Type B pancreatic cell (in vitro differentiated cells): ENCODE data around the gene COPG2. TPM values are rescaled to one million over a fixed set of nuclear protein-coding genes. Genes with fewer than 3 reads are reported as not detected.

Experiments used
- DNase-seq: peaks from one replicate; pipeline ENCODE4 v3.0.0; 2021; ENCODE audit warnings: mixed read lengths; ENCODE audit not compliant: unreplicated experiment; ENCODE audit errors: extremely low spot score
- H3K27ac Mint-ChIP-seq: 2 replicates; pipeline ENCODE4 v1.8.0; 2021; ENCODE audit warnings: mild to moderate bottlenecking, mixed read lengths
- H3K27me3 Mint-ChIP-seq: 2 replicates; pipeline ENCODE4 v1.8.0; 2021; ENCODE audit warnings: mixed read lengths
- H3K36me3 Mint-ChIP-seq: 2 replicates; pipeline ENCODE4 v1.8.0; 2021; ENCODE audit warnings: mixed read lengths
- H3K4me1 Mint-ChIP-seq: one replicate; pipeline ENCODE4 v1.8.0; 2021; ENCODE audit warnings: mixed read lengths; ENCODE audit not compliant: unreplicated experiment
- H3K4me3 Mint-ChIP-seq: 2 replicates; pipeline ENCODE4 v1.8.0; 2021; ENCODE audit warnings: mild to moderate bottlenecking, mixed read lengths
- H3K9me3 Mint-ChIP-seq: 2 replicates; pipeline ENCODE4 v1.8.0; 2021; ENCODE audit warnings: mixed read lengths
- total RNA-seq: library from RNA; stranded (reverse); gene quantifications from 2 replicates; pipeline ENCODE4 v1.2.1, GENCODE V29; 2021; ENCODE audit warnings: low replicate concordance
- TF ChIP-seq, protein P1 (sequence below): fragments of 200-600 bp; sonication (generic); conservative IDR thresholded peaks from 2 replicates; pipeline ENCODE4 v1.5.0; 2021; ENCODE audit warnings: antibody characterized with exemption, mild to moderate bottlenecking

Gene COPG2
- total RNA-seq, 1 donor from 2014 or later = 51.6 TPM

DNA sequence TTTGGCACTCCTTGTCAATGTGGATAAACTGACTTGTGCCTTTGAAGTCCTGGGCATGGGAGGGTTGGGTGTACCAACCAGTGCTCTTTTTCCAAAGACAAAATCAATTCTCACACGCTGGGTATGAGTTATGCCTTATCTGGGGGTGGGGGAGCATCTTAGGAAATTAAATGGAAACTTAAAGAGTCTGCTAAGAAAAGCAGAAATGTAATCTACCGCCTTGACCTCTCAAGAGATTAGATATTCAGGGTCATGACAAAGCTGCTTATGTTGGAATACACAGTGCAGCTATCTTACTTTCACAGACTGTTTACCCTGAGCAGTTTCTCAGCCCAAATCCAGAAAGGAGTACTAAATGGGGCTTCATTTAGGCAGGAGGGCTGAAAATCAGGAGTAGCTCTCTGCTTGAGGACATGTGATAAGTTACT, 174.1 kb downstream of the COPG2 start:
- no peak for DNase-seq
- Mint-ChIP-seq H3K4me1 (peaks cover 21% of the 10 kb centered on the region), H3K9me3 (no peaks in the 10 kb centered on the region), H3K27me3 (no peaks in the 10 kb centered on the region), H3K4me3 (peak overlapping the region; percentile 95), H3K27ac (peak overlapping the region; percentile 62), H3K36me3 (peaks cover 51% of the 10 kb centered on the region)
- TF ChIP-seq, protein P1, sequence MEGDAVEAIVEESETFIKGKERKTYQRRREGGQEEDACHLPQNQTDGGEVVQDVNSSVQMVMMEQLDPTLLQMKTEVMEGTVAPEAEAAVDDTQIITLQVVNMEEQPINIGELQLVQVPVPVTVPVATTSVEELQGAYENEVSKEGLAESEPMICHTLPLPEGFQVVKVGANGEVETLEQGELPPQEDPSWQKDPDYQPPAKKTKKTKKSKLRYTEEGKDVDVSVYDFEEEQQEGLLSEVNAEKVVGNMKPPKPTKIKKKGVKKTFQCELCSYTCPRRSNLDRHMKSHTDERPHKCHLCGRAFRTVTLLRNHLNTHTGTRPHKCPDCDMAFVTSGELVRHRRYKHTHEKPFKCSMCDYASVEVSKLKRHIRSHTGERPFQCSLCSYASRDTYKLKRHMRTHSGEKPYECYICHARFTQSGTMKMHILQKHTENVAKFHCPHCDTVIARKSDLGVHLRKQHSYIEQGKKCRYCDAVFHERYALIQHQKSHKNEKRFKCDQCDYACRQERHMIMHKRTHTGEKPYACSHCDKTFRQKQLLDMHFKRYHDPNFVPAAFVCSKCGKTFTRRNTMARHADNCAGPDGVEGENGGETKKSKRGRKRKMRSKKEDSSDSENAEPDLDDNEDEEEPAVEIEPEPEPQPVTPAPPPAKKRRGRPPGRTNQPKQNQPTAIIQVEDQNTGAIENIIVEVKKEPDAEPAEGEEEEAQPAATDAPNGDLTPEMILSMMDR = no peak

DNA sequence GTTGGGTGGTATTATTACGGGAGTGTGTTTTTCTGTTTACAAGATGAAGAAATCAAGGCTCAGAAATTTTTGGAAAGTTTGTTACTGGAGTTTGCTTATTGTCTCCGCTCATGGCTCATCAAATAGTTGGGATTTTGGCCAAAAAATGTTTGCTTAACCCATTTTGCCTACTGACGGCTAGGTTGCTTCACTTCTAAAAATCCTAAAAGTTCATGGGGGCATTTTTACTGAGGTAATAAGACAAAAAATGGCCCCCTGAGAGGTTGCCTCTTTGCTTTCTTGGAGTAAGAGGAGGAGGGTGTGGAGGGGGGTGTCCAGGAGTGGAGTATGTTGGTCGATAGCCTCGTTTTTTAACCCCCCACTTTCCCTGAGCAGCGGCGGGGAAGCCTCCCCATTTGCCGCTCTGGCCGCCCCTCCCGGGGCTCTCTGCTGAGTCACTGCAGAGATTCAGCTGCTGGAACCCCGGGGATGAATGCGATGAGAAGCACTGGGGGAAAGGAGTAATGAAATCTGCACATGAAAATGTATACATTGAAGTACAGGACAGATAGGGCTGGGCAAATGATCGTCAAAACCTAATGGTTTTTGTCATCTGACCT, 175.2 kb downstream of the COPG2 start:
- TF ChIP-seq, protein P1 = no peak
- Mint-ChIP-seq H3K27me3 (no peaks in the 10 kb centered on the region), H3K4me1 (peaks cover 32% of the 10 kb centered on the region)

DNA sequence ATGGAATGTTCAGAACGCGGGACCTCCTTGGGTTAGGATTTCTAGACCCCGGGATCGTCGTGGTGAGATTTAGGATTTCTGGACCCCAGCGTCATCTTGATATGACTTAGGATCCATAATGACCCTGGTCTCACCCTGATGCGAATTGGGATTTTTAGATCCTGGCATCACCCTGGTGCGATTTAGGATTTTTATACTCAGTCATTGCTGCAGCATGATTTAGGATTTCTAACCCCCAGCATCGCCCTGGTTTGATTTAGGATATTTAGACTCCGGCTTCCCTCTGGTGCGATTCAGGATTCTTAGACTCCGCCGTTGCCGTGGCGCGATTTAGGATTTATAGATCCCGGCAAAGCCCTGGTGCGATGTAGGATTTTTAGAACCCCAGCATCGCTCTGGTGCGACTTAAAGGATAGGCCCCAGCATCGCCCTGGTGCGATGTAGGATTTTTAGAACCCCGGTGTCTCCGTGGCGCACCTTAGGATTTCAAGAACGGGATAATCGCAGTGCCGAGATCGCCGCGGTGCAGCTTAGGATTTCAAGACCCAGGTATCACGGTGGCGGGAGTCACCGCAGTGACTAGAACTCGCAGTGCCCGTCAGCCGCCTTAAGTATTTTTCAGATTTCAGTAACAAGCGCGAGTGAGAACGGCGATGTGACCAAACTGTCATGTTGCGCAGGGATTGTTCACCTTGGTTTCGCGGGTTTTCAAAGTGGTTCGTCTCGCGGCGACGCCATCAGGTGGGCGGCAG, 175.8 kb downstream of the COPG2 start:
- Mint-ChIP-seq H3K4me1 (peaks cover 38% of the 10 kb centered on the region), H3K9me3 (no peaks in the 10 kb centered on the region), H3K27ac (peak overlapping the region; percentile 62), H3K36me3 (peaks cover 43% of the 10 kb centered on the region), H3K4me3 (peak overlapping the region; percentile 95), H3K27me3 (no peaks in the 10 kb centered on the region)
- TF ChIP-seq, protein P1 = no peak
- no peak for DNase-seq

More for the DNA sequence above, 175.2 kb downstream of the COPG2 start:
- Mint-ChIP-seq H3K4me3 (peak overlapping the region; percentile 95), H3K27ac (peak overlapping the region; percentile 62), H3K9me3 (no peaks in the 10 kb centered on the region), H3K36me3 (peaks cover 49% of the 10 kb centered on the region)
- no peak for DNase-seq

DNA sequence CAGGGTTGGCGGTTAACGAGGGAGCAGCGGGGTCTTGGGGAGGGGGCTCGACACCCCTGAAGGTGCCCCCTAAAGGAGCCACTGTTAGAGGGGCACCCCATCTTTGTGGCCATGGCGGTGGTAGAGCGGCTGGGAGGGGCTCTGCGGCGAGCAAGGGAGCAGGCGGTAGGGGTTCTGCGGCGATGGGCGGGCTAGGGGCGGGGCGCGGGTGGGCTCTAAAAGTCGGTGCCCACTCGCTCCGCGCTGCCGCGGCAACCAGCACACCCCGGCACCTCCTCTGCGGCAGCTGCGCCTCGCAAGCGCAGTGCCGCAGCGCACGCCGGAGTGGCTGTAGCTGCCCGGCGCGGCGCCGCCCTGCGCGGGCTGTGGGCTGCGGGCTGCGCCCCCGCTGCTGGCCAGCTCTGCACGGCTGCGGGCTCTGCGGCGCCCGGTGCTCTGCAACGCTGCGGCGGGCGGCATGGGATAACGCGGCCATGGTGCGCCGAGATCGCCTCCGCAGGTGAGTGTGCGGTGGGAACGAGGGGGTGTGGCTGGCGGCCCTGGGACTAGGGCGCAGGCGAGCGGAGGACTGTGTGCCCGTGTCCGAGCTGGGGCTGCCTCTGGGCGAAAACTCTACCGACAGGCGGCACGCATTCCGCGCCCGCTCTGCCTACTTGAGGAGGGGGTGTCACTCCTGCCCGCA, 176.6 kb downstream of the COPG2 start, which contains the start of gene MEST:
Gene MEST (plus strand): TSS at position 245 of the 682 bp plus-strand sequence. CDS start 229 bp downstream, at position 474.
- H3K27me3 Mint-ChIP-seq = no peaks in the 10 kb centered on the region
- H3K9me3 Mint-ChIP-seq = no peaks in the 10 kb centered on the region
- H3K4me3 Mint-ChIP-seq = peak within 1 kb of the TSS; percentile 95
- H3K4me1 Mint-ChIP-seq = peaks cover 41% of the 10 kb centered on the region
- TF ChIP-seq, protein P1 = peak; percentile 13
- no peak for DNase-seq
- peak within 1 kb of the TSS; percentile 83 for H3K27ac Mint-ChIP-seq
- H3K36me3 Mint-ChIP-seq = peaks cover 40% of the 10 kb centered on the region

DNA sequence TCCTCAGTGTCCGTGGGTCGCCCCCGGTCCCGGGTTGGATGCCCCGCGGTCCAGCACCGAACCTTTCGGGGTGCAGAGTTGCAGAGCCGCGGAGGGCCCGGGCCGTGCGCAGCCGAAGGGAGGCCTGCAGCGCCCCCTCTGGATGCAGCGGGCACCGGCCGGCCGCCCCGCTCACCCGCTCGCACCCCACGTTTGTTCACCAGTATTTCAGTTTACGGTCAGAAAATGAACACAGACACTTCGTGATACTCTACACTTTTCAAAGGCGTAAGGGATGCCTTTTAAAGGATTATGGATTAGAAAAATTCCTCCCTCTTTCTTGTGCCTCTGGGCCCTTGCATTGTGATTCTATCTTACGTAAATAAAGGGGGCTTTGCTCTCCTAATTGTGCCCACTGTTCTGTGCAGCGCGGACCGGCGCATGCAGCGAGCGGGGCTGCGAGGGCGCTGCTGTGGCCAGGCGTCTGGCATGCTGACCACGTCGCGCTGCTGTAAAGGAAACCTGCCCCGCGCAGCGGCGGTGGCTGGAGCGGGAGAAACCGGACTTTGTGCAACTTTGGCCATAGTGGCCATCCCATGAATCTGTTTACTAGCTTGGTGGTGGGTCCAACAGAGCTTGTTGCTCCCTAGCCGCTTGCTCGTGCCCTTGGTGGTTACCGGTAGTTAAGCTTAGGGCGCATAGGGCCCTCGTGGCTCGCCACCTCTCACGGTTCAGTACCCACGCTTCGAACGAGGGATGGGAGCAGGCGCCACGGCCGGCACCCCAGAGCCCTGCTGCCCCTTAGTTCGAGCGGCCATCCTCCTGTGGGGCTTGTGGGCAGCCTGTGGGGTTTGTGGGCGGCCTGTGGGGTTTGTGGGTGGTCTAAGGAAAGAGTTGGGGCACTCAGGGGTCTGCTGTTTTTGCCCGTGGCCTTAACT, 177.4 kb downstream of the COPG2 start:
- Mint-ChIP-seq H3K36me3 (peaks cover 34% of the 10 kb centered on the region), H3K27ac (peak overlapping the region; percentile 83), H3K9me3 (no peaks in the 10 kb centered on the region), H3K4me1 (peaks cover 45% of the 10 kb centered on the region), H3K27me3 (no peaks in the 10 kb centered on the region), H3K4me3 (peak overlapping the region; percentile 93)
- peak; percentile 80 for DNase-seq
- TF ChIP-seq, protein P1 = peak; percentile 83
